Measurements from ENCODE around the gene CTNNA1.

DNA sequence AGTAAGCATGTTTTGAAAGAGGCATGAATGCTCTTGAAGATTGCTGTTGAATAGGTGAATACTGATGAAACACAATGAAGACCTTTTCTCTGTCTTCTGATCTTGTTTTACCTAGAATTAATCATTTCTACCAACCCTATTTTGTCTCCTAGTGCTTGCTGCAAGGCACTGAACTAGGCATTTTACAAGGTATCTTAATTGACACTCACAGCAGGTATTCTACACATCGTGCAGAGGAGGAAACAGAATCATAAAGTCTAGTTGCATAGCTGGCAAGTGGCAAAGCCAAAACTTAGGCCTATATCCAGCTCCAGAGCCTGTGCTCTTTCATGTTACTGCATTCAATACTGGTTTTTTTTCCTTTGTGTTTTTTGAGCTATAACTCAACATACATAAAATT lies 50.7 kb downstream of the CTNNA1 start:
- TF ChIP-seq CTCF (IDR thresholded peaks at IDR 0.05): no peak
- TF ChIP-seq POLR2A (IDR thresholded peaks at IDR 0.05): no peak
